Activated B cell treated with CpG ODN at 0.5 μM for 24 hours (primary cell): Measurements from ENCODE around the gene MED12L. TPM values are rescaled to one million over a fixed set of nuclear protein-coding genes. Genes with fewer than 3 reads are reported as not detected.
"Not testable (repeated sequence)": the region's sequence is repeated elsewhere in the genome, so short reads cannot be mapped to it uniquely, and the experiment has no call there.

Experiments
- ATAC-seq: fragments of 200-7000 bp; cut with Tn5 transposase; one replicate; pipeline ENCODE4 v1.10.0; 2021; ENCODE audit warnings: low read depth, mild to moderate bottlenecking, moderate library complexity
- CTCF ChIA-PET: fragments of 350-600 bp; sonication (Branson Sonifier 250); formaldehyde crosslinking; loops from one replicate; lab custom pipeline; 2021; ENCODE audit warnings: antibody characterized with exemption; lab: Charles Lee
- POLR2A ChIA-PET: fragments of 350-600 bp; sonication (Branson Sonifier 250); formaldehyde crosslinking; loops from one replicate; lab custom pipeline; 2021; ENCODE audit warnings: antibody characterized with exemption; lab: Charles Lee
- DNase-seq: peaks from one replicate; pipeline ENCODE4 v3.0.0; 2022
- H3K27ac Mint-ChIP-seq: one replicate; pipeline ENCODE4 v1.8.0; 2020; ENCODE audit warnings: mixed read lengths
- H3K27me3 Mint-ChIP-seq: one replicate; pipeline ENCODE4 v1.8.0; 2021; ENCODE audit warnings: mixed read lengths
- H3K36me3 Mint-ChIP-seq: one replicate; pipeline ENCODE4 v1.8.0; 2021; ENCODE audit warnings: low read depth, mixed read lengths
- H3K4me1 Mint-ChIP-seq: one replicate; pipeline ENCODE4 v1.8.0; 2021; ENCODE audit warnings: mixed read lengths
- H3K4me3 Mint-ChIP-seq: one replicate; pipeline ENCODE4 v1.8.0; 2020; ENCODE audit warnings: mild to moderate bottlenecking, mixed read lengths
- H3K9me3 Mint-ChIP-seq: one replicate; pipeline ENCODE4 v1.8.0; 2020; ENCODE audit warnings: mixed read lengths
- CTCF ChIP-seq: fragments of 200-600 bp; IDR thresholded peaks from one replicate; pipeline ENCODE4 v1.8.0; 2022; ENCODE audit warnings: antibody characterized with exemption, mild to moderate bottlenecking
- intact Hi-C: fragments of 100-400 bp; cut with micrococcal nuclease; formaldehyde crosslinking; loops from one replicate; pipeline ENCODE4 v1.15.1; 2024
- total RNA-seq: library from RNA; stranded (reverse); gene quantifications from 2 replicates; pipeline ENCODE4 v1.2.3, GENCODE V29; 2022

Gene MED12L
- total RNA-seq, 1 donor from 2014 or later = 1.5 TPM

- peak; percentile 58 for DNase-seq
- Mint-ChIP-seq H3K9me3 (no peaks in the 10 kb centered on the region), H3K27ac (peak overlapping the region; percentile 65), H3K36me3 (no peaks in the 10 kb centered on the region), H3K4me3 (no peak overlapping the region), H3K4me1 (peaks cover 44% of the 10 kb centered on the region), H3K27me3 (no peaks in the 10 kb centered on the region)
- POLR2A ChIA-PET = interaction anchor here (1.1 to 4.5 kb wide), 3 partner anchors 38 to 60 kb away, joined by 3 to 91 read pairs (median 4); partner anchors contain the start of gene P2RY14
- ATAC-seq = peak; percentile 86
- CTCF ChIA-PET = interaction anchor here (0.7 to 9.8 kb wide), 22 partner anchors 11 to 691 kb away, joined by 3 to 237 read pairs (median 7); partner anchors contain the start of gene P2RY14
- TF ChIP-seq CTCF = peak; percentile 94
- intact Hi-C loops = loop anchor here (1.0 to 10.0 kb wide), 11 partner anchors 50 to 700 kb away; partner anchors contain the start of genes P2RY12 and P2RY14
Observed at GRCh38 chr3:151227807-151228665, 142.6 kb downstream of the MED12L start.

- H3K4me3 Mint-ChIP-seq = peak overlapping the region; percentile 11
- no peaks in the 10 kb centered on the region for H3K27me3 Mint-ChIP-seq
- H3K27ac Mint-ChIP-seq = peak overlapping the region; percentile 65
- no peak for DNase-seq
- intact Hi-C loops = loop anchor here (5.0 to 10.0 kb wide), 5 partner anchors 154 to 689 kb away; partner anchors contain the start of gene P2RY12
- CTCF ChIA-PET = interaction anchor here (0.7 to 9.8 kb wide), 20 partner anchors 10 to 691 kb away, joined by 3 to 237 read pairs (median 7); partner anchors contain the start of gene P2RY14
- ATAC-seq = no peak
- POLR2A ChIA-PET = interaction anchor here (1.1 to 4.5 kb wide), 3 partner anchors 38 to 61 kb away, joined by 3 to 91 read pairs (median 4); partner anchors contain the start of gene P2RY14
- H3K4me1 Mint-ChIP-seq = peaks cover 44% of the 10 kb centered on the region
- no peaks in the 10 kb centered on the region for H3K9me3 Mint-ChIP-seq
- TF ChIP-seq CTCF = no peak
- no peaks in the 10 kb centered on the region for H3K36me3 Mint-ChIP-seq
Observed at GRCh38 chr3:151228666-151229040, 143.2 kb downstream of the MED12L start.

GRCh38 chr3:151230646-151231045 lies 145.2 kb downstream of the MED12L start:
- ATAC-seq (peak; percentile 66), DNase-seq (no peak)
- TF ChIP-seq CTCF = no peak
- CTCF ChIA-PET = interaction anchor here (0.6 to 9.8 kb wide), 5 partner anchors 41 to 609 kb away, joined by 4 to 237 read pairs (median 4); partner anchors contain the start of gene P2RY14
- H3K4me3 Mint-ChIP-seq = peak overlapping the region; percentile 79
- intact Hi-C loops = loop anchor here (1.0 to 2.0 kb wide), 2 partner anchors 20 to 36 kb away; no protein-coding TSS in a partner anchor
- H3K4me1 Mint-ChIP-seq = peaks cover 44% of the 10 kb centered on the region
- peak overlapping the region; percentile 89 for H3K27ac Mint-ChIP-seq
- no peaks in the 10 kb centered on the region for H3K27me3 Mint-ChIP-seq
- H3K36me3 Mint-ChIP-seq = no peaks in the 10 kb centered on the region
- POLR2A ChIA-PET = interaction anchor here (0.7 to 4.5 kb wide), 3 partner anchors 35 to 647 kb away, joined by 3 to 91 read pairs (median 4); partner anchors contain the start of gene P2RY14
- no peaks in the 10 kb centered on the region for H3K9me3 Mint-ChIP-seq

GRCh38 chr3:151232403-151232802 lies 146.9 kb downstream of the MED12L start:
- Mint-ChIP-seq H3K27ac (peak overlapping the region; percentile 69), H3K4me1 (peaks cover 42% of the 10 kb centered on the region)
- DNase-seq, H3K9me3 Mint-ChIP-seq, POLR2A ChIA-PET, H3K27me3 Mint-ChIP-seq, H3K36me3 Mint-ChIP-seq, intact Hi-C loops, ATAC-seq, H3K4me3 Mint-ChIP-seq: not testable (repeated sequence)
- CTCF ChIA-PET = interaction anchor here (5.7 to 9.8 kb wide), 2 partner anchors 46 to 64 kb away, joined by 63 to 237 read pairs; partner anchors contain the start of gene P2RY14

- Mint-ChIP-seq H3K9me3 (no peaks in the 10 kb centered on the region), H3K36me3 (no peaks in the 10 kb centered on the region), H3K27ac (peak overlapping the region; percentile 64), H3K27me3 (no peaks in the 10 kb centered on the region), H3K4me3 (no peak overlapping the region), H3K4me1 (peaks cover 37% of the 10 kb centered on the region)
- DNase-seq (no peak), ATAC-seq (no peak)
- intact Hi-C loops = no loop called here
- ChIA-PET POLR2A (interaction anchor here (0.6 kb wide), 1 partner anchor 56 kb away, joined by 3 read pairs; no protein-coding TSS in a partner anchor), CTCF (interaction anchor here (3.4 to 9.8 kb wide), 2 partner anchors 45 to 65 kb away, joined by 11 to 237 read pairs; partner anchors contain the start of gene P2RY14)
- TF ChIP-seq CTCF = no peak
Observed at GRCh38 chr3:151232991-151233390, 147.5 kb downstream of the MED12L start.
